Neural cell (in vitro differentiated cells): ENCODE measurements around the gene CABLES2.

Source experiments
- CTCF ChIP-seq: fragments of 450-650 bp; IDR thresholded peaks from 2 replicates; pipeline ENCODE4 v1.5.1; 2014; ENCODE audit warnings: antibody characterized with exemption, mild to moderate bottlenecking, moderate library complexity; ENCODE audit not compliant: poor library complexity, severe bottlenecking
- EP300 ChIP-seq: fragments of 450-650 bp; conservative IDR thresholded peaks from 2 replicates; pipeline ENCODE4 v1.6.1; 2014; ENCODE audit warnings: antibody characterized with exemption, mild to moderate bottlenecking, moderate library complexity; ENCODE audit not compliant: poor library complexity, severe bottlenecking
- EZH2 ChIP-seq: fragments of 200-600, 300-800 bp; shearing (Covaris generic), sonication (generic); IDR thresholded peaks from 2 replicates; pipeline ENCODE4 v1.6.1; 2014; ENCODE audit warnings: antibody characterized with exemption, low read length, borderline replicate concordance, mild to moderate bottlenecking; ENCODE audit not compliant: insufficient read depth, poor library complexity, severe bottlenecking
- POLR2AphosphoS5 ChIP-seq: IDR thresholded peaks from 2 replicates; pipeline ENCODE4 v1.6.1; 2012
- RAD21 ChIP-seq: fragments of 450-650 bp; conservative IDR thresholded peaks from 2 replicates; pipeline ENCODE4 v1.6.1; 2014; ENCODE audit warnings: antibody characterized with exemption, mild to moderate bottlenecking, moderate library complexity

GRCh38 chr20:62401331-62401779 lies 5.7 kb downstream of the CABLES2 start:
- TF ChIP-seq CTCF (peak; percentile 17), RAD21 (no peak), EZH2 (no peak), POLR2AphosphoS5 (no peak), EP300 (no peak)
